ENCODE data around the gene LENEP.

LENEP gene

GRCh38 chr1:154961207-154962155, 31.9 kb upstream of the LENEP start, which contains the start of gene PYGO2:
TSS of gene PYGO2 (minus strand) at chr1:154961782. CDS start at chr1:154961576, 206 bp downstream.
- Histone ChIP-seq H3K36me3 (ENCODE audit: control insufficient read depth, insufficient read depth, low read length) (peaks cover 53% of the 10 kb centered on the region), H3K27ac (ENCODE audit: low read depth, low read length) (peak within 1 kb of the TSS; percentile 98), H3K4me3 (ENCODE audit: low read depth, low read length) (peak within 1 kb of the TSS; percentile 83), H3K4me1 (ENCODE audit: control insufficient read depth, insufficient read depth, low read length) (peaks cover 24% of the 10 kb centered on the region), H3K9ac (ENCODE audit: low read depth, low read length) (peak within 1 kb of the TSS; percentile 97), H3K9me3 (ENCODE audit: control insufficient read depth, insufficient read depth, low read length) (no peaks in the 10 kb centered on the region), H3K27me3 (ENCODE audit: control insufficient read depth, insufficient read depth, low read length) (no peaks in the 10 kb centered on the region)

- H3K4me1 ChIP-seq (ENCODE audit: control insufficient read depth, insufficient read depth, low read length), result peaks cover 16% of the 10 kb centered on the region
- H3K9ac ChIP-seq (ENCODE audit: low read depth, low read length), result peak overlapping the region; percentile 97
- no peaks in the 10 kb centered on the region for H3K9me3 ChIP-seq (ENCODE audit: control insufficient read depth, insufficient read depth, low read length)
- H3K27me3 ChIP-seq (ENCODE audit: control insufficient read depth, insufficient read depth, low read length), result no peaks in the 10 kb centered on the region
- H3K36me3 ChIP-seq (ENCODE audit: control insufficient read depth, insufficient read depth, low read length), result peaks cover 61% of the 10 kb centered on the region
- peak overlapping the region; percentile 98 for H3K27ac ChIP-seq (ENCODE audit: low read depth, low read length)
- H3K4me3 ChIP-seq (ENCODE audit: low read depth, low read length), result peak overlapping the region; percentile 83
Observed at GRCh38 chr1:154962156-154962749, 31.1 kb upstream of the LENEP start.

GRCh38 chr1:154962795-154963330, 30.5 kb upstream of the LENEP start:
- Histone ChIP-seq H3K9ac (ENCODE audit: low read depth, low read length) (no peak overlapping the region), H3K4me1 (ENCODE audit: control insufficient read depth, insufficient read depth, low read length) (0 out of 2 replicates have a peak, but pooled peaks cover 12% of the 10 kb centered on the region), H3K9me3 (ENCODE audit: control insufficient read depth, insufficient read depth, low read length) (no peaks in the 10 kb centered on the region), H3K36me3 (ENCODE audit: control insufficient read depth, insufficient read depth, low read length) (peaks cover 67% of the 10 kb centered on the region), H3K4me3 (ENCODE audit: low read depth, low read length) (peak overlapping the region; percentile 83), H3K27me3 (ENCODE audit: control insufficient read depth, insufficient read depth, low read length) (no peaks in the 10 kb centered on the region), H3K27ac (ENCODE audit: low read depth, low read length) (no peak overlapping the region)

- H3K9ac ChIP-seq (ENCODE audit: low read depth, low read length), result no peak overlapping the region
- H3K4me1 ChIP-seq (ENCODE audit: control insufficient read depth, insufficient read depth, low read length), result peaks cover 12% of the 10 kb centered on the region; the same call in 1 of the 2 replicates
- peaks cover 68% of the 10 kb centered on the region for H3K36me3 ChIP-seq (ENCODE audit: control insufficient read depth, insufficient read depth, low read length)
- no peak overlapping the region for H3K4me3 ChIP-seq (ENCODE audit: low read depth, low read length)
- no peak overlapping the region for H3K27ac ChIP-seq (ENCODE audit: low read depth, low read length)
- H3K9me3 ChIP-seq (ENCODE audit: control insufficient read depth, insufficient read depth, low read length), result no peaks in the 10 kb centered on the region
- no peaks in the 10 kb centered on the region for H3K27me3 ChIP-seq (ENCODE audit: control insufficient read depth, insufficient read depth, low read length)
Observed at GRCh38 chr1:154963643-154964042, 29.7 kb upstream of the LENEP start.

GRCh38 chr1:154964359-154964758, 29.0 kb upstream of the LENEP start:
- Histone ChIP-seq H3K36me3 (ENCODE audit: control insufficient read depth, insufficient read depth, low read length) (peaks cover 63% of the 10 kb centered on the region), H3K27me3 (ENCODE audit: control insufficient read depth, insufficient read depth, low read length) (no peaks in the 10 kb centered on the region), H3K4me3 (ENCODE audit: low read depth, low read length) (no peak overlapping the region), H3K27ac (ENCODE audit: low read depth, low read length) (no peak overlapping the region), H3K9ac (ENCODE audit: low read depth, low read length) (no peak overlapping the region), H3K4me1 (ENCODE audit: control insufficient read depth, insufficient read depth, low read length) (peaks cover 17% of the 10 kb centered on the region), H3K9me3 (ENCODE audit: control insufficient read depth, insufficient read depth, low read length) (no peaks in the 10 kb centered on the region)

GRCh38 chr1:154966111-154966510, 27.3 kb upstream of the LENEP start:
- H3K27ac ChIP-seq (ENCODE audit: low read depth, low read length), result no peak overlapping the region
- peaks cover 60% of the 10 kb centered on the region for H3K36me3 ChIP-seq (ENCODE audit: control insufficient read depth, insufficient read depth, low read length)
- peaks cover 11% of the 10 kb centered on the region for H3K4me1 ChIP-seq (ENCODE audit: control insufficient read depth, insufficient read depth, low read length)

GRCh38 chr1:154967331-154967950, 25.9 kb upstream of the LENEP start:
- H3K27me3 ChIP-seq (ENCODE audit: control insufficient read depth, insufficient read depth, low read length), result no peaks in the 10 kb centered on the region
- H3K36me3 ChIP-seq (ENCODE audit: control insufficient read depth, insufficient read depth, low read length), result peaks cover 60% of the 10 kb centered on the region
- no peaks in the 10 kb centered on the region for H3K9me3 ChIP-seq (ENCODE audit: control insufficient read depth, insufficient read depth, low read length)
- no peak overlapping the region for H3K4me3 ChIP-seq (ENCODE audit: low read depth, low read length)
- peaks cover 22% of the 10 kb centered on the region for H3K4me1 ChIP-seq (ENCODE audit: control insufficient read depth, insufficient read depth, low read length)
- no peak overlapping the region for H3K27ac ChIP-seq (ENCODE audit: low read depth, low read length)
- H3K9ac ChIP-seq (ENCODE audit: low read depth, low read length), result no peak overlapping the region

More at GRCh38 chr1:154966111-154966510, 27.3 kb upstream of the LENEP start:
- Histone ChIP-seq H3K4me3 (ENCODE audit: low read depth, low read length) (no peak overlapping the region), H3K9me3 (ENCODE audit: control insufficient read depth, insufficient read depth, low read length) (no peaks in the 10 kb centered on the region), H3K27me3 (ENCODE audit: control insufficient read depth, insufficient read depth, low read length) (no peaks in the 10 kb centered on the region), H3K9ac (ENCODE audit: low read depth, low read length) (no peak overlapping the region)

- no peaks in the 10 kb centered on the region for H3K27me3 ChIP-seq (ENCODE audit: control insufficient read depth, insufficient read depth, low read length)
- peak overlapping the region; percentile 74 for H3K4me3 ChIP-seq (ENCODE audit: low read depth, low read length)
- H3K27ac ChIP-seq (ENCODE audit: low read depth, low read length), result no peak overlapping the region
- H3K9ac ChIP-seq (ENCODE audit: low read depth, low read length), result 0 out of 2 replicates have a peak overlapping the region, but pooled peaks have one; percentile 23
- H3K9me3 ChIP-seq (ENCODE audit: control insufficient read depth, insufficient read depth, low read length), result no peaks in the 10 kb centered on the region
- peaks cover 48% of the 10 kb centered on the region for H3K36me3 ChIP-seq (ENCODE audit: control insufficient read depth, insufficient read depth, low read length)
- H3K4me1 ChIP-seq (ENCODE audit: control insufficient read depth, insufficient read depth, low read length), result peaks cover 23% of the 10 kb centered on the region
Observed at GRCh38 chr1:154968731-154969130, 24.7 kb upstream of the LENEP start.

GRCh38 chr1:154969246-154969645, 24.1 kb upstream of the LENEP start:
- Histone ChIP-seq H3K4me3 (ENCODE audit: low read depth, low read length) (peak overlapping the region; percentile 74), H3K36me3 (ENCODE audit: control insufficient read depth, insufficient read depth, low read length) (peaks cover 43% of the 10 kb centered on the region), H3K9me3 (ENCODE audit: control insufficient read depth, insufficient read depth, low read length) (no peaks in the 10 kb centered on the region), H3K9ac (ENCODE audit: low read depth, low read length) (peak overlapping the region; percentile 23; the same call in 1 of the 2 replicates), H3K27me3 (ENCODE audit: control insufficient read depth, insufficient read depth, low read length) (no peaks in the 10 kb centered on the region), H3K27ac (ENCODE audit: low read depth, low read length) (peak overlapping the region; percentile 28), H3K4me1 (ENCODE audit: control insufficient read depth, insufficient read depth, low read length) (peaks cover 22% of the 10 kb centered on the region)

GRCh38 chr1:154969860-154970452, 23.4 kb upstream of the LENEP start:
- peak overlapping the region; percentile 54 for H3K9ac ChIP-seq (ENCODE audit: low read depth, low read length)
- H3K27me3 ChIP-seq (ENCODE audit: control insufficient read depth, insufficient read depth, low read length), result no peaks in the 10 kb centered on the region
- H3K4me3 ChIP-seq (ENCODE audit: low read depth, low read length), result peak overlapping the region; percentile 74
- no peaks in the 10 kb centered on the region for H3K9me3 ChIP-seq (ENCODE audit: control insufficient read depth, insufficient read depth, low read length)
- peaks cover 36% of the 10 kb centered on the region for H3K36me3 ChIP-seq (ENCODE audit: control insufficient read depth, insufficient read depth, low read length)
- H3K27ac ChIP-seq (ENCODE audit: low read depth, low read length), result peak overlapping the region; percentile 98
- H3K4me1 ChIP-seq (ENCODE audit: control insufficient read depth, insufficient read depth, low read length), result peaks cover 22% of the 10 kb centered on the region

All from HUES48 (cell line).